ENCODE results near the gene MYO3B.

DNA sequence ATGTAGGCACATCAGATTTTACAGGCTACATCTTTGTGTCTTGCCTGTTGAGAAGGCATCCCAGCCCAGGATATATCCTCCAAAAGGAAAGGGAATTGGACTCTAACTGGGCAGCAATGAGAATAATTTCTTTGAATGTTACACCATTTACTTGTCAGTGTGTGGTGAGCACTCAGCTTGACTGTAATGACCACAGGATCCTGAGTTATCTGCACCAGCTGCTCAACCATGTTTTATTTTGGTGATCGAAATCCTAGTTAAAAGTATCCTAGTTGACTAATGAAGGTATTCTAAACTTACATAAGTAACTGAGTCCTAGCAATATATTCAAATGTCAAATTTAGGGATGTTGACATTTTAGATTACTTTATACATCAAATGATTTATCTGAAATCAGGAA lies 123.0 kb downstream of the MYO3B start:
- TF ChIP-seq, protein P1, sequence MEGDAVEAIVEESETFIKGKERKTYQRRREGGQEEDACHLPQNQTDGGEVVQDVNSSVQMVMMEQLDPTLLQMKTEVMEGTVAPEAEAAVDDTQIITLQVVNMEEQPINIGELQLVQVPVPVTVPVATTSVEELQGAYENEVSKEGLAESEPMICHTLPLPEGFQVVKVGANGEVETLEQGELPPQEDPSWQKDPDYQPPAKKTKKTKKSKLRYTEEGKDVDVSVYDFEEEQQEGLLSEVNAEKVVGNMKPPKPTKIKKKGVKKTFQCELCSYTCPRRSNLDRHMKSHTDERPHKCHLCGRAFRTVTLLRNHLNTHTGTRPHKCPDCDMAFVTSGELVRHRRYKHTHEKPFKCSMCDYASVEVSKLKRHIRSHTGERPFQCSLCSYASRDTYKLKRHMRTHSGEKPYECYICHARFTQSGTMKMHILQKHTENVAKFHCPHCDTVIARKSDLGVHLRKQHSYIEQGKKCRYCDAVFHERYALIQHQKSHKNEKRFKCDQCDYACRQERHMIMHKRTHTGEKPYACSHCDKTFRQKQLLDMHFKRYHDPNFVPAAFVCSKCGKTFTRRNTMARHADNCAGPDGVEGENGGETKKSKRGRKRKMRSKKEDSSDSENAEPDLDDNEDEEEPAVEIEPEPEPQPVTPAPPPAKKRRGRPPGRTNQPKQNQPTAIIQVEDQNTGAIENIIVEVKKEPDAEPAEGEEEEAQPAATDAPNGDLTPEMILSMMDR (conservative IDR thresholded peaks at IDR 0.05), result no peak
- TF ChIP-seq ZFX (IDR thresholded peaks at IDR 0.05), result no peak
